ENCODE data around the gene CEP120. TPM values are rescaled to one million over a fixed set of nuclear protein-coding genes. Genes with fewer than 3 reads are reported as not detected.
A peak's percentile ranks its signal among the peaks of the same experiment; 100 is the strongest.

CEP120 gene
- total and polyA plus RNA-seq, 2 donors: 21.3 to 24.5 TPM

GRCh38 chr5:123382252-123382651 lies 41.0 kb downstream of the CEP120 start:
- H3K36me3 ChIP-seq (ENCODE audit: control insufficient read depth in 2 of 2, insufficient read depth in 2 of 2, low read length in 1 of 2): peaks cover 12 to 55% of the 10 kb centered on the region in 2 donors
- no peaks in the 10 kb centered on the region for H3K4me1 ChIP-seq (ENCODE audit: control insufficient read depth in 2 of 2, insufficient read depth in 2 of 2, low read length in 2 of 2)
- WGBS: 100% methylated on average over 1 of the region's 1 CpG

DNA sequence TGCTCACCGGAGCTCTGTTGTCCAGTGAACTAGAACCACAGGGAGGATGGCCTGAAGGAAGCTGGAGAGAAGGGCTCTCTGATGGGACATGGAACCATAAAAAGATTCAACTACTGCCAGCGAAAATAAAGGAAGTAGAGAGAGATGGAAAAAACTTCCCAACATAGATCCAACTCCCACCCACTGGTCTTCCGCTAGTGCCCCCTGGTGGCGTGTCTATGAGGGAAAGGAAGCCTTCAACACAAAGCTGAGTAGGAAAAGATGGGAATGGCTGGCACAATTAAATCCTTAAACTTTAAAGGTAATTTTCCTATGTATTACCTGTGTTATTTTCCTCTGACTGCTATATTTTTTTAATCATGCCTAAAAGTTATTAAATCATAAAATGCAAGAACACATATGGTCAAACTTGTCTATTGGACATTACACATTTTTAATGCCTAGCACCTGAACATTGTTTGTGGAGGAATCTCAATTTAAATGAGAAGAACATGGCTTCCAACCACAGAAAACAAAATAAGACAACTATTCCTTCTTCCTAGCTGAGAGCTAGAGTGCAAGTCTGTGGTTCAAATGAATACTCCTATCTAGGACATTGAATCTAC lies 51.5 kb downstream of the CEP120 start:
- no peaks in the 10 kb centered on the region for H3K9me3 ChIP-seq (ENCODE audit: control insufficient read depth in 2 of 2, insufficient read depth in 1 of 2, low read length in 1 of 2)
- no peaks in the 10 kb centered on the region for H3K4me1 ChIP-seq (ENCODE audit: control insufficient read depth in 2 of 2, insufficient read depth in 2 of 2, low read length in 2 of 2)
- no peak overlapping the region for H3K27ac ChIP-seq (ENCODE audit: low read depth in 1 of 2, low read length in 1 of 2)
- WGBS: 98% methylated on average over 4 of the region's 4 CpGs
- peaks cover 12 to 47% of the 10 kb centered on the region in 2 donors for H3K36me3 ChIP-seq (ENCODE audit: control insufficient read depth in 2 of 2, insufficient read depth in 2 of 2, low read length in 1 of 2)
- H3K27me3 ChIP-seq (ENCODE audit: control insufficient read depth in 2 of 2, insufficient read depth in 1 of 2, low read length in 1 of 2): no peaks in the 10 kb centered on the region
- no peak overlapping the region for H3K4me3 ChIP-seq (ENCODE audit: low read length in 2 of 2)
- DNase-seq (ENCODE audit: low read depth in 6 of 9, low spot score in 9 of 9): peak in 2 of 9 donors; percentile 1 to 7

More at GRCh38 chr5:123382252-123382651, 41.0 kb downstream of the CEP120 start:
- H3K9me3 ChIP-seq (ENCODE audit: control insufficient read depth in 2 of 2, insufficient read depth in 1 of 2, low read length in 1 of 2): no peaks in the 10 kb centered on the region
- no peak for DNase-seq (ENCODE audit: low read depth in 6 of 9, low spot score in 9 of 9)
- no peaks in the 10 kb centered on the region for H3K27me3 ChIP-seq (ENCODE audit: control insufficient read depth in 2 of 2, insufficient read depth in 1 of 2, low read length in 1 of 2)
- no peak overlapping the region for H3K4me3 ChIP-seq (ENCODE audit: low read length in 2 of 2)
- H3K27ac ChIP-seq (ENCODE audit: low read depth in 1 of 2, low read length in 1 of 2): no peak overlapping the region

- 98% methylated on average over 1 of the region's 1 CpG for WGBS
- Histone ChIP-seq H3K4me3 (ENCODE audit: low read length in 2 of 2) (no peak overlapping the region), H3K36me3 (ENCODE audit: control insufficient read depth in 2 of 2, insufficient read depth in 2 of 2, low read length in 1 of 2) (peaks cover 9 to 28% of the 10 kb centered on the region in 2 donors), H3K27me3 (ENCODE audit: control insufficient read depth in 2 of 2, insufficient read depth in 1 of 2, low read length in 1 of 2) (no peaks in the 10 kb centered on the region), H3K27ac (ENCODE audit: low read depth in 1 of 2, low read length in 1 of 2) (no peak overlapping the region), H3K9me3 (ENCODE audit: control insufficient read depth in 2 of 2, insufficient read depth in 1 of 2, low read length in 1 of 2) (no peaks in the 10 kb centered on the region), H3K4me1 (ENCODE audit: control insufficient read depth in 2 of 2, insufficient read depth in 2 of 2, low read length in 2 of 2) (no peaks in the 10 kb centered on the region)
- no peak for DNase-seq (ENCODE audit: low read depth in 6 of 9, low spot score in 9 of 9)
Observed at GRCh38 chr5:123369371-123369968, 53.7 kb downstream of the CEP120 start.

GRCh38 chr5:123367739-123368138 lies 55.5 kb downstream of the CEP120 start:
- H3K27me3 ChIP-seq (ENCODE audit: control insufficient read depth in 2 of 2, insufficient read depth in 1 of 2, low read length in 1 of 2): no peaks in the 10 kb centered on the region
- H3K36me3 ChIP-seq (ENCODE audit: control insufficient read depth in 2 of 2, insufficient read depth in 2 of 2, low read length in 1 of 2): peaks cover 4 to 19% of the 10 kb centered on the region in 2 donors
- no peak overlapping the region for H3K27ac ChIP-seq (ENCODE audit: low read depth in 1 of 2, low read length in 1 of 2)
- DNase-seq (ENCODE audit: low read depth in 6 of 9, low spot score in 9 of 9): peak in 1 of 9 donors; percentile 12
- 94% methylated on average over 1 of the region's 1 CpG for WGBS
- no peaks in the 10 kb centered on the region for H3K4me1 ChIP-seq (ENCODE audit: control insufficient read depth in 2 of 2, insufficient read depth in 2 of 2, low read length in 2 of 2)
- H3K4me3 ChIP-seq (ENCODE audit: low read length in 2 of 2): no peak overlapping the region
- H3K9me3 ChIP-seq (ENCODE audit: control insufficient read depth in 2 of 2, insufficient read depth in 1 of 2, low read length in 1 of 2): no peaks in the 10 kb centered on the region

DNA sequence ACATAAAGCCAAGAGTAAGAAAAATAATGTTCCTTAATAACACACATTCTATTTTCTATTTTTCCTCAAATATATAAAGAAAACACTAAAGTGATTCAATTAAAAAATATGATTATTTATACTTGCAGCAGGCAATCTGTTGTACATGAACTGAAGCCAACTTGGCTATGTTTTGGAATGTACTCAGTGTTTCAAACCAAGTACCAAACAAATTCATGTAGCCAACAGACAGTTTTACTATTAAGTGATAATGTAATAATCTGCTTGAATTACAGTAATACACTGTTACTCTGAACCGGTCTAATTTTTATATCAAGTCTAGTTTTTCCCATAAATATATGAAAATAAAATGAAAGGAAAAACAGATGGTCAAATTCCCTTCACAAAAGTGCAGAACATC lies 58.0 kb downstream of the CEP120 start:
- no peak for DNase-seq (ENCODE audit: low read depth in 6 of 9, low spot score in 9 of 9)
- Histone ChIP-seq H3K27ac (ENCODE audit: low read depth in 1 of 2, low read length in 1 of 2) (no peak overlapping the region), H3K4me3 (ENCODE audit: low read length in 2 of 2) (no peak overlapping the region), H3K36me3 (ENCODE audit: control insufficient read depth in 2 of 2, insufficient read depth in 2 of 2, low read length in 1 of 2) (peaks cover 4 to 18% of the 10 kb centered on the region in 2 donors), H3K9me3 (ENCODE audit: control insufficient read depth in 2 of 2, insufficient read depth in 1 of 2, low read length in 1 of 2) (no peaks in the 10 kb centered on the region), H3K27me3 (ENCODE audit: control insufficient read depth in 2 of 2, insufficient read depth in 1 of 2, low read length in 1 of 2) (no peaks in the 10 kb centered on the region), H3K4me1 (ENCODE audit: control insufficient read depth in 2 of 2, insufficient read depth in 2 of 2, low read length in 2 of 2) (no peaks in the 10 kb centered on the region)
- 98% methylated on average over 1 of the region's 1 CpG for WGBS

DNA sequence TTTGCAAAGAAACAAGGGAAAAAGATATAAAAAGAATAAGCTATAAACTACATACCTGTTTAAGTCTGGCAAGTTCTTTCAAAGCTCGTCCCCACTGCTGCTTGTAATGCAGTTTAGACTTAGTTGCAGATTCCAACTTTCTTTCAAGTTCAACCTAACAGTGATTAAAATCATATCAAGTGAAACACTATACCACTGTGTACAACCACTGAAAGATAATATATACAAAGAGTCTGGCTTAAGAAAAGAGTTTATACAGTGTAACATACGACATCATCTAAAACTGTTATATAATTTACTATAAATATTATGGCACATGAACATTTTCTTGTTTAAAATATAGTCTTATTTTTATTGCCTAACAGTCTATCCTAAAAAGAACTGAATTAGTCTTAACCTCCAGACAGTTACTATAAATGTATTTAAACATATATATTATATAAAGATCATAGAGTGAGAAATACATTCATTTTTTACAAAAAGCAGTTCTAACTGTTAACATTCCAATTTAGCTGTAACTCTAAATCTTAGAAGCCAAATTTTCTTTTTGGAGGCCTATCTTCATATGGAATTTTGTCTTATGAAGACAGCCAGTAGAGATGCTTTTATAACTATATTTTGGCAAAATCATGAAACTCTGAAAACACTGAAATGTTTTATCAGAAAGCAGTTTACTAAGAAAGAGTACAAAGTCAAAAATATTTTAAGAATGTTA lies 58.6 kb downstream of the CEP120 start:
- 93% methylated on average over 2 of the region's 2 CpGs for WGBS
- Histone ChIP-seq H3K36me3 (ENCODE audit: control insufficient read depth in 2 of 2, insufficient read depth in 2 of 2, low read length in 1 of 2) (peaks cover 4 to 17% of the 10 kb centered on the region in 2 donors), H3K9me3 (ENCODE audit: control insufficient read depth in 2 of 2, insufficient read depth in 1 of 2, low read length in 1 of 2) (no peaks in the 10 kb centered on the region), H3K4me3 (ENCODE audit: low read length in 2 of 2) (no peak overlapping the region), H3K27me3 (ENCODE audit: control insufficient read depth in 2 of 2, insufficient read depth in 1 of 2, low read length in 1 of 2) (no peaks in the 10 kb centered on the region), H3K4me1 (ENCODE audit: control insufficient read depth in 2 of 2, insufficient read depth in 2 of 2, low read length in 2 of 2) (no peaks in the 10 kb centered on the region), H3K27ac (ENCODE audit: low read depth in 1 of 2, low read length in 1 of 2) (no peak overlapping the region)
- DNase-seq (ENCODE audit: low read depth in 6 of 9, low spot score in 9 of 9): no peak

GRCh38 chr5:123360910-123361309 lies 62.3 kb downstream of the CEP120 start:
- no peak overlapping the region for H3K4me3 ChIP-seq (ENCODE audit: low read length in 2 of 2)
- no peak overlapping the region for H3K27ac ChIP-seq (ENCODE audit: low read depth in 1 of 2, low read length in 1 of 2)
- DNase-seq (ENCODE audit: low read depth in 6 of 9, low spot score in 9 of 9): no peak
- H3K27me3 ChIP-seq (ENCODE audit: control insufficient read depth in 2 of 2, insufficient read depth in 1 of 2, low read length in 1 of 2): no peaks in the 10 kb centered on the region
- H3K36me3 ChIP-seq (ENCODE audit: control insufficient read depth in 2 of 2, insufficient read depth in 2 of 2, low read length in 1 of 2): peaks cover 4 to 13% of the 10 kb centered on the region in 2 donors
- no peaks in the 10 kb centered on the region for H3K9me3 ChIP-seq (ENCODE audit: control insufficient read depth in 2 of 2, insufficient read depth in 1 of 2, low read length in 1 of 2)
- no peaks in the 10 kb centered on the region for H3K4me1 ChIP-seq (ENCODE audit: control insufficient read depth in 2 of 2, insufficient read depth in 2 of 2, low read length in 2 of 2)

GRCh38 chr5:123360201-123360571 lies 63.0 kb downstream of the CEP120 start:
- H3K27me3 ChIP-seq (ENCODE audit: control insufficient read depth in 2 of 2, insufficient read depth in 1 of 2, low read length in 1 of 2): no peaks in the 10 kb centered on the region
- no peak overlapping the region for H3K27ac ChIP-seq (ENCODE audit: low read depth in 1 of 2, low read length in 1 of 2)
- no peak for DNase-seq (ENCODE audit: low read depth in 6 of 9, low spot score in 9 of 9)
- H3K36me3 ChIP-seq (ENCODE audit: control insufficient read depth in 2 of 2, insufficient read depth in 2 of 2, low read length in 1 of 2): peaks cover 4 to 13% of the 10 kb centered on the region in 2 donors
- H3K4me3 ChIP-seq (ENCODE audit: low read length in 2 of 2): no peak overlapping the region
- H3K9me3 ChIP-seq (ENCODE audit: control insufficient read depth in 2 of 2, insufficient read depth in 1 of 2, low read length in 1 of 2): no peaks in the 10 kb centered on the region
- H3K4me1 ChIP-seq (ENCODE audit: control insufficient read depth in 2 of 2, insufficient read depth in 2 of 2, low read length in 2 of 2): no peaks in the 10 kb centered on the region

- DNase-seq (ENCODE audit: low read depth in 6 of 9, low spot score in 9 of 9): no peak
- Histone ChIP-seq H3K36me3 (ENCODE audit: control insufficient read depth in 2 of 2, insufficient read depth in 2 of 2, low read length in 1 of 2) (peaks cover 4 to 13% of the 10 kb centered on the region in 2 donors), H3K9me3 (ENCODE audit: control insufficient read depth in 2 of 2, insufficient read depth in 1 of 2, low read length in 1 of 2) (no peaks in the 10 kb centered on the region), H3K4me1 (ENCODE audit: control insufficient read depth in 2 of 2, insufficient read depth in 2 of 2, low read length in 2 of 2) (no peaks in the 10 kb centered on the region), H3K27me3 (ENCODE audit: control insufficient read depth in 2 of 2, insufficient read depth in 1 of 2, low read length in 1 of 2) (no peaks in the 10 kb centered on the region), H3K27ac (ENCODE audit: low read depth in 1 of 2, low read length in 1 of 2) (no peak overlapping the region), H3K4me3 (ENCODE audit: low read length in 2 of 2) (no peak overlapping the region)
- WGBS: 92% methylated on average over 5 of the region's 5 CpGs
Observed at GRCh38 chr5:123359454-123360200, 63.6 kb downstream of the CEP120 start.
